ENCODE results near the gene OAS1.

OAS1 gene

GRCh38 chr12:112869091-112869490, 37.7 kb upstream of the OAS1 start:
- ChIA-PET CTCF (no interaction called here), POLR2A (no interaction called here)

GRCh38 chr12:112869778-112870177, 37.0 kb upstream of the OAS1 start:
- Histone ChIP-seq H3K4me3 (ENCODE audit: low read depth, low read length) (no peak overlapping the region), H3K27ac (ENCODE audit: extremely low read depth, low read depth, low read length) (no peak overlapping the region), H3K4me1 (ENCODE audit: control insufficient read depth, insufficient read depth, low read length) (no peaks in the 10 kb centered on the region), H3K9me3 (ENCODE audit: control insufficient read depth, insufficient read depth, low read depth, low read length) (no peaks in the 10 kb centered on the region), H3K36me3 (ENCODE audit: control insufficient read depth in 2 of 2, insufficient read depth in 1 of 2, low read length in 2 of 2) (no peaks in the 10 kb centered on the region)
- POLR2A ChIA-PET: no interaction called here
- CTCF ChIA-PET: no interaction called here
- TF ChIP-seq ZIC2 (tag by site-specific recombination; IDR thresholded peaks at IDR 0.05): peak; percentile 51
- TF ChIP-seq FEZF1 (tag by site-specific recombination; IDR thresholded peaks at IDR 0.05): no peak
- no peak for TF ChIP-seq KLF7 (tag by site-specific recombination; IDR thresholded peaks at IDR 0.05; ENCODE audit: borderline replicate concordance)
- 0 out of 2 replicates have a peak, but pooled peaks have one; percentile 10 for TF ChIP-seq GLIS1 (tag by site-specific recombination; IDR thresholded peaks at IDR 0.05)
- no peak for TF ChIP-seq SP2 (tag by site-specific recombination; IDR thresholded peaks at IDR 0.05)
- no peak for TF ChIP-seq ZNF514 (tag by site-specific recombination; IDR thresholded peaks at IDR 0.05)

More at GRCh38 chr12:112869091-112869490, 37.7 kb upstream of the OAS1 start:
- H3K27ac ChIP-seq (ENCODE audit: extremely low read depth, low read depth, low read length): no peak overlapping the region
- H3K4me3 ChIP-seq (ENCODE audit: low read depth, low read length): no peak overlapping the region
- H3K9me3 ChIP-seq (ENCODE audit: control insufficient read depth, insufficient read depth, low read depth, low read length): no peaks in the 10 kb centered on the region
- TF ChIP-seq ZNF530 (tag by site-specific recombination; IDR thresholded peaks at IDR 0.05; ENCODE audit: low read depth) (no peak), ZNF423 (tag by site-specific recombination; IDR thresholded peaks at IDR 0.05) (no peak), ZEB2 (tag by site-specific recombination; IDR thresholded peaks at IDR 0.05) (no peak), ZFP3 (tag by site-specific recombination; IDR thresholded peaks at IDR 0.05; ENCODE audit: low read depth) (no peak), ZNF785 (tag by site-specific recombination; IDR thresholded peaks at IDR 0.05) (no peak)
- H3K36me3 ChIP-seq (ENCODE audit: control insufficient read depth in 2 of 2, insufficient read depth in 1 of 2, low read length in 2 of 2): no peaks in the 10 kb centered on the region
- H3K4me1 ChIP-seq (ENCODE audit: control insufficient read depth, insufficient read depth, low read length): no peaks in the 10 kb centered on the region

- Histone ChIP-seq H3K9me3 (ENCODE audit: control insufficient read depth, insufficient read depth, low read depth, low read length) (no peaks in the 10 kb centered on the region), H3K27ac (ENCODE audit: extremely low read depth, low read depth, low read length) (no peak overlapping the region), H3K4me3 (ENCODE audit: low read depth, low read length) (no peak overlapping the region), H3K36me3 (ENCODE audit: control insufficient read depth in 2 of 2, insufficient read depth in 1 of 2, low read length in 2 of 2) (no peaks in the 10 kb centered on the region), H3K4me1 (ENCODE audit: control insufficient read depth, insufficient read depth, low read length) (no peaks in the 10 kb centered on the region)
- POLR2A ChIA-PET: no interaction called here
- CTCF ChIA-PET: no interaction called here
- no peak for TF ChIP-seq ZNF626 (tag by site-specific recombination; IDR thresholded peaks at IDR 0.05)
- TF ChIP-seq ZNF214 (tag by site-specific recombination; IDR thresholded peaks at IDR 0.05; ENCODE audit: borderline replicate concordance): no peak
- TF ChIP-seq TSHZ1 (tag by site-specific recombination; IDR thresholded peaks at IDR 0.05; ENCODE audit: borderline replicate concordance): no peak
- TF ChIP-seq ZNF514 (tag by site-specific recombination; IDR thresholded peaks at IDR 0.05): no peak
- TF ChIP-seq BCL11A (tag by site-specific recombination; IDR thresholded peaks at IDR 0.05; ENCODE audit: low read depth): no peak
- no peak for TF ChIP-seq ZBTB21 (tag by site-specific recombination; IDR thresholded peaks at IDR 0.05)
- TF ChIP-seq ZNF776 (tag by site-specific recombination; IDR thresholded peaks at IDR 0.05; ENCODE audit: borderline replicate concordance): no peak
- no peak for TF ChIP-seq SP2 (tag by site-specific recombination; IDR thresholded peaks at IDR 0.05)
Observed at GRCh38 chr12:112870267-112870980, 36.3 kb upstream of the OAS1 start.
